Ovary (tissue), 9 donors: ENCODE results near the gene SPACDR. TPM values are rescaled to one million over a fixed set of nuclear protein-coding genes. Genes with fewer than 3 reads are reported as not detected.

Experiments
- DNase-seq, 5 donors: peaks; one replicate each; pipeline ENCODE4 v3.0.0-alpha.2; 2019 to 2020
- H3K27ac ChIP-seq, 2 donors: fragments of 200-600 bp; one replicate each; pipeline versions ENCODE4 v1.5.1 to v1.8.0; 2019 to 2022
- H3K27me3 ChIP-seq: fragments of 200-600 bp; one replicate; pipeline ENCODE4 v1.8.0; 2022
- H3K36me3 ChIP-seq: fragments of 200-600 bp; sonication (generic); one replicate; pipeline ENCODE4 v1.5.1; 2019
- H3K4me1 ChIP-seq: one replicate; pipeline ENCODE4 v1.8.1; 2013; ENCODE audit warnings: mild to moderate bottlenecking, moderate library complexity; ENCODE audit not compliant: insufficient read depth
- H3K4me3 ChIP-seq: fragments of 200-600 bp; sonication (generic); one replicate; pipeline ENCODE4 v1.5.1; 2017
- H3K9me3 ChIP-seq, 2 donors: fragments of 200-600 bp in 1 of 2; sonication (generic) in 1 of 2; one replicate each; pipeline versions ENCODE4 v1.5.1 to v1.8.1; 2013 to 2019; ENCODE audit warnings: mild to moderate bottlenecking in 1 of 2, moderate library complexity in 1 of 2
- EP300 ChIP-seq: sonication (generic); formaldehyde crosslinking; IDR thresholded peaks from one replicate; pipeline ENCODE4 v1.6.1; 2017; ENCODE audit warnings: antibody characterized with exemption
- POLR2A ChIP-seq: fragments of 450-650 bp; IDR thresholded peaks from one replicate; pipeline ENCODE4 v1.6.1; 2017; ENCODE audit warnings: antibody characterized with exemption, mild to moderate bottlenecking, moderate library complexity
- WGBS, 3 donors: extraction: QIAGEN DNeasy Blood & Tissue Kit in 1 of 3; methylation state at CpG; one replicate each; pipeline versions ENCODE4 v1.1.5 to v1.1.7; 2013 to 2017; 5-methylcytosine and 5-hydroxymethylcytosine counted together
- intact Hi-C, 4 donors: fragments of 100-400 bp; cut with DNase I; formaldehyde crosslinking; loops; one replicate each; pipeline versions ENCODE4 v1.11.0 to v1.15.1; 2022 to 2023
- polyA plus RNA-seq, 2 donors: library from polyadenylated mRNA; stranded (reverse); fragments of 200-250 nt in 1 of 2; fragments of 350-450 nt in 1 of 2; fragmentation: Illumina TruSeq in 1 of 2; extraction: RNeasy Lipid Tissue Mini Kit (QIAGEN cat#74804) in 1 of 2; gene quantifications; one replicate each; pipeline ENCODE4 v1.2.3, GENCODE V29; 2013 to 2014
- total RNA-seq, 7 donors: library from RNA; depleted of rRNA in 2 of 7; stranded (reverse); fragments of >200 nt in 2 of 7; fragmentation: NEBNext Ultra II Directional in 3 of 7; extraction: Animal tissue kit (Norgen Biotek cat#: 25700) in 3 of 7; gene quantifications; one replicate each; pipeline versions ENCODE4 v1.1.0 to v1.2.4, GENCODE V29; 2016 to 2023
- TF ChIP-seq, protein P1 (sequence below), 3 donors: fragments of 450-650 bp in 2 of 3; fragments of 200-600 bp in 1 of 3; IDR thresholded peaks; one replicate each; pipeline versions ENCODE4 v1.5.1 to v1.8.0; 2016 to 2022; ENCODE audit warnings: antibody characterized with exemption in 3 of 3, mild to moderate bottlenecking in 1 of 3
- donor health status: DM: no; HTN: no; CAD: no; lungs with moderate emphysema.
- donor health status: DM: no; HTN: no; CAD: no.
- donor health status: Bipolar disorder and iron deficiency.
- donor health status: DM: yes; HTN: yes; CAD: no.
- donor health status: DM: no; HTN: no; CAD: no.
- donor health status: DM: yes; HTN: yes; CAD: no.

Gene SPACDR
- total and polyA plus RNA-seq, 9 donors, result 0.25 to 3.0 (median 0.78) TPM; not detected in 1

GRCh38 chr7:100432053-100432452 lies 32.0 kb downstream of the SPACDR start:
- TF ChIP-seq, protein P1, sequence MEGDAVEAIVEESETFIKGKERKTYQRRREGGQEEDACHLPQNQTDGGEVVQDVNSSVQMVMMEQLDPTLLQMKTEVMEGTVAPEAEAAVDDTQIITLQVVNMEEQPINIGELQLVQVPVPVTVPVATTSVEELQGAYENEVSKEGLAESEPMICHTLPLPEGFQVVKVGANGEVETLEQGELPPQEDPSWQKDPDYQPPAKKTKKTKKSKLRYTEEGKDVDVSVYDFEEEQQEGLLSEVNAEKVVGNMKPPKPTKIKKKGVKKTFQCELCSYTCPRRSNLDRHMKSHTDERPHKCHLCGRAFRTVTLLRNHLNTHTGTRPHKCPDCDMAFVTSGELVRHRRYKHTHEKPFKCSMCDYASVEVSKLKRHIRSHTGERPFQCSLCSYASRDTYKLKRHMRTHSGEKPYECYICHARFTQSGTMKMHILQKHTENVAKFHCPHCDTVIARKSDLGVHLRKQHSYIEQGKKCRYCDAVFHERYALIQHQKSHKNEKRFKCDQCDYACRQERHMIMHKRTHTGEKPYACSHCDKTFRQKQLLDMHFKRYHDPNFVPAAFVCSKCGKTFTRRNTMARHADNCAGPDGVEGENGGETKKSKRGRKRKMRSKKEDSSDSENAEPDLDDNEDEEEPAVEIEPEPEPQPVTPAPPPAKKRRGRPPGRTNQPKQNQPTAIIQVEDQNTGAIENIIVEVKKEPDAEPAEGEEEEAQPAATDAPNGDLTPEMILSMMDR (IDR thresholded peaks at IDR 0.05), result no peak
- TF ChIP-seq EP300 (no peak), POLR2A (no peak)
- H3K9me3 ChIP-seq, result no peaks in the 10 kb centered on the region
- no peak overlapping the region for H3K4me3 ChIP-seq
- no peaks in the 10 kb centered on the region for H3K36me3 ChIP-seq
- no peak for DNase-seq
- WGBS, 3 donors, result 60 to 82% (median 62%) methylated on average over 4 of the region's 4 CpGs
- peaks cover 23% of the 10 kb centered on the region for H3K4me1 ChIP-seq
- intact Hi-C loops, result no loop called here
- no peaks in the 10 kb centered on the region for H3K27me3 ChIP-seq
- H3K27ac ChIP-seq, result no peak overlapping the region

GRCh38 chr7:100431286-100431735 lies 32.7 kb downstream of the SPACDR start:
- TF ChIP-seq EP300, result no peak
- TF ChIP-seq, protein P1 (IDR thresholded peaks at IDR 0.05), result no peak
- TF ChIP-seq POLR2A, result no peak
- intact Hi-C loops, result no loop called here
- Histone ChIP-seq H3K4me3 (peak overlapping the region; percentile 70), H3K27me3 (no peaks in the 10 kb centered on the region), H3K36me3 (no peaks in the 10 kb centered on the region), H3K27ac (no peak overlapping the region), H3K4me1 (peaks cover 21% of the 10 kb centered on the region), H3K9me3 (no peaks in the 10 kb centered on the region)
- WGBS, 3 donors, result 79 to 84% (median 80%) methylated on average over 23 of the region's 23 CpGs
- DNase-seq, result peak in 3 of 5 donors; percentile 45 to 58 (median 57)

- H3K27ac ChIP-seq, result peak overlapping the region; percentile 98 to 99
- TF ChIP-seq POLR2A (no peak), EP300 (no peak)
- TF ChIP-seq, protein P1 (IDR thresholded peaks at IDR 0.05), result no peak
- H3K4me3 ChIP-seq, result peak overlapping the region; percentile 70
- no peaks in the 10 kb centered on the region for H3K9me3 ChIP-seq
- peaks cover 21% of the 10 kb centered on the region for H3K4me1 ChIP-seq
- no peaks in the 10 kb centered on the region for H3K27me3 ChIP-seq
- DNase-seq, result peak; percentile 37 to 60 (median 55)
- no peaks in the 10 kb centered on the region for H3K36me3 ChIP-seq
- intact Hi-C loops, result no loop called here
- 17 to 22% (median 21%) methylated on average over 29 to 31 of the region's 31 CpGs for WGBS, 3 donors
Measured at GRCh38 chr7:100430493-100431285, 33.4 kb downstream of the SPACDR start.

GRCh38 chr7:100429637-100430492 lies 34.2 kb downstream of the SPACDR start, which contains the start of gene MEPCE:
TSS of gene MEPCE (plus strand) at chr7:100429831. CDS start at chr7:100430019, 188 bp downstream.
- peak within 1 kb of the TSS; percentile 70 for H3K4me3 ChIP-seq
- WGBS, 3 donors, result 1% methylated on average over 37 to 95 of the region's 95 CpGs
- H3K27ac ChIP-seq, result peak within 1 kb of the TSS; percentile 98 to 99
- intact Hi-C loops, result loop anchor here in 1 of 4 donors (5.0 kb wide), 1 partner anchor 278 kb away; no protein-coding TSS in a partner anchor
- H3K9me3 ChIP-seq, result no peaks in the 10 kb centered on the region
- no peaks in the 10 kb centered on the region for H3K27me3 ChIP-seq
- DNase-seq, result peak; percentile 98 to 100 (median 98)
- no peaks in the 10 kb centered on the region for H3K36me3 ChIP-seq
- TF ChIP-seq, protein P1 (IDR thresholded peaks at IDR 0.05), result no peak
- no peak for TF ChIP-seq EP300
- no peak for TF ChIP-seq POLR2A
- peaks cover 14% of the 10 kb centered on the region for H3K4me1 ChIP-seq
